Hematopoietic multipotent progenitor cell treated with erythropoietin and hydrocortisone succinate and interleukin-3 and kit ligand, for 6 days (in vitro differentiated cells): ENCODE measurements around the gene MAGEC3.
"Not testable (repeated sequence)": the region's sequence is repeated elsewhere in the genome, so short reads cannot be mapped to it uniquely, and the experiment has no call there.

Experiments
- DNase-seq: peaks from one replicate; pipeline ENCODE4 v3.0.0-alpha.2; 2015

Gene MAGEC3, protein sequence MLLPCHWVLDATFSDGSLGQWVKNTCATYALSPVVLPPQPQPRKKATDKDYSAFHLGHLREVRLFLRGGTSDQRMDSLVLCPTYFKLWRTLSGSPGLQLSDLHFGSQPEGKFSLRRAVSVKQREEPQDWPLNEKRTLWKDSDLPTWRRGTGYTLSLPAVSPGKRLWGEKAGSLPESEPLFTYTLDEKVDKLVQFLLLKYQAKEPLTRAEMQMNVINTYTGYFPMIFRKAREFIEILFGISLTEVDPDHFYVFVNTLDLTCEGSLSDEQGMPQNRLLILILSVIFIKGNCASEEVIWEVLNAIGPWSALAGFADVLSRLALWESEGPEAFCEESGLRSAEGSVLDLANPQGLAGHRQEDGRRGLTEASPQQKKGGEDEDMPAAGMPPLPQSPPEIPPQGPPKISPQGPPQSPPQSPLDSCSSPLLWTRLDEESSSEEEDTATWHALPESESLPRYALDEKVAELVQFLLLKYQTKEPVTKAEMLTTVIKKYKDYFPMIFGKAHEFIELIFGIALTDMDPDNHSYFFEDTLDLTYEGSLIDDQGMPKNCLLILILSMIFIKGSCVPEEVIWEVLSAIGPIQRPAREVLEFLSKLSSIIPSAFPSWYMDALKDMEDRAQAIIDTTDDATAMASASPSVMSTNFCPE

DNA sequence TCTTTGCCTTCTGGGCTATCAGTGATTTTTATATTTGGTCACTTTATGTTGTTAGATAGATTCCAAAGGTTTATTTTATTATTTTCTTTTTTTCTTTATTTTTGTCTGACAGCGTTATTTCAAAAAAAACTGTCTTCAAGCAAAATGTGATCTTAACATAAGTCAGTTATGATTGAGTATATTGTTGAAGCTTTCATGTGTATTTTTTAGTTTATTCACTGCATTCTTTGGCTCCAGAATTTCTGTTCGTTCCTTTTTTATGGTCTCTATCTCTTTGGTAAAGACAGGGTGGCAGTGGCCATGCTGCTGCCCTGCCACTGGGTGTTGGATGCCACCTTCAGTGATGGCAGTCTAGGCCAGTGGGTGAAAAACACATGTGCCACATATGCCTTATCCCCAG is at the start of gene MAGEC3:
MAGEC3 (plus strand) TSS at position 301 of the 400 bp plus-strand sequence; CDS start at position 301, 0 bp downstream.
- no peak for DNase-seq

DNA sequence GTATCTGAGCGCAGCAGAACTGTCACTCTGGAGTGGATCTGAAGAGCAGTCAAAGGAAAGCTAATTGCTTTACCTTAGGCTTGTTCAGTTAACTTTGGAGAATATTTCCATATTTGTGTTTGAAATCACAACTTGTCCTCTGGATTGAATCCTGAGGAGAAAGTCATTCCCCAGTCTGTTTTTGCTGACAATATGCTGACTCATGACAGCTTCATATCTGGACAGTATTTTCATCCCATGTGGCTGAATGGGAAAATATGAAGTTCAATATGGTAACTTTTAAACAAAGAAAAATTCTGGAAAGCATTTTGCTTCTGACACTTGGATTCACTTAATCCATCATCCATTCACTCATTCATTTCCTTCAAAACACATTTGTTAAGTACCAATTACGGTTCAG is 46.3 kb upstream of the MAGEC3 start:
- DNase-seq, result no peak

DNA sequence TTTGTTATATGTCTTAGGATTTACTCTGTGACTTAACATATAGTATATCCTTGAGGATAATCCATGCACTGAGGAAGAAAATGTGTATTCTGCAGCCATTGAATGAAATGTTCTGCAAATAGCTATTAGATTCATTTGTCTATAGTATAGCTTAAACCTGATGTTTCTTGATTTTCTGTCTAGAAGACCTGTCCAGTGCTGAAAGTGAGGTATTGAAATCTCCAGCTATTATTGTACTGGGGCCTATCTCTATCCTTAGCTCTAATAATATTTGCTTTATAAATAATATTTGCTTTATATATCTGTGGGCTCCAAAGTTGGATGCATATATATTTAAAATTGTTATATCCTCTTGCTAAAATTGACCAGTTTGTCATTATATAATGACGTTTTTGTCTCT is 26.7 kb upstream of the MAGEC3 start:
- DNase-seq, result no peak

DNA sequence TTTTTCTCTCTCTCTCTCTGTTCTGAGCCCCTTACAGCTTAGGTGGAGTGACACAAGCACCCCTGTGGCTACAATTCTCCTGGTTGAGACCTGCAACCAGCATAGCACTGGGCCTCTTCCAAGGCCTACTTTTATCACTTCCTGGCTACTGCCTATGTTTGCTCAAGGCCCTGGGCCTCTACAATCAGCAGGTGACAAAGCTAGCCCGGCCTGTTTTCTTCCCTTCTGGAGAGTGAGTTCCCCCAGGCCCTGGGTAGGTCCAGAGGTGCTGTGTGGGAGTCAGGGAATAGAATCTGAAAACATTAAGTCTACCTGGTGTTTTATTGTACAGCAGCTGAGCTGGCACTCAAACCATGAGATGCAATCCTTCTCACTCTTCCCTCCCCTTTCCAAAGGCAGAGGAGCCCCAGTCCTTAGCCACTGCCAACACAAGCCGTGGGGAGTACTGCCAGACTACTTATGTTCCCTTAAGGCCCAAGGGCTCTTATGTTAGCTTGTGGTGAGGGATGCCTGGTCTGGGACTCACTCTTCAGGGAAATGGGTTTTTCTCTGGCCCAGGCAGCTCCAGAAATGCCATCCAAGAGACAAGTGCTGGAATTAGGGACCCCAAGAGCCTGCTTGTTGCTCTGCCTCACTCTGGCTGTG is 23.8 kb upstream of the MAGEC3 start:
- no peak for DNase-seq

DNA sequence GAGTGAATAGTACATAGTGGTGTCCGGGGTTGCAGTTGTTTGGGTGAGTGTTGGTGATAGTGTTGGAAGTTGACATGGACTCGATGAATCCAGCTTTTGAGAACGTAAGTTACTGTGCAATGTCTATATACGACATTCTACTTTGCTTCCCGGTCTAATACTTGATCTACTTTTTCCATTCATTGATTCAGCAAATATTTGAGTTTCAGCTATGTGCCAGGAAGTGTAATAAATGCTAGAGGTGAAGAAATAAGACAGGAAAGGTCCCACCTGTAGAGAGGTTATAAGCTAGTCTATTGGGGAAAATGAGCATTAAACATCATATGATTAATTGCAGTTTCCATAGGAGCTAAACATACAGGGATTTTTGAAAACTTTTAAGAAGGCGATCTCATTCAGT is 22.2 kb upstream of the MAGEC3 start:
- DNase-seq, result no peak

DNA sequence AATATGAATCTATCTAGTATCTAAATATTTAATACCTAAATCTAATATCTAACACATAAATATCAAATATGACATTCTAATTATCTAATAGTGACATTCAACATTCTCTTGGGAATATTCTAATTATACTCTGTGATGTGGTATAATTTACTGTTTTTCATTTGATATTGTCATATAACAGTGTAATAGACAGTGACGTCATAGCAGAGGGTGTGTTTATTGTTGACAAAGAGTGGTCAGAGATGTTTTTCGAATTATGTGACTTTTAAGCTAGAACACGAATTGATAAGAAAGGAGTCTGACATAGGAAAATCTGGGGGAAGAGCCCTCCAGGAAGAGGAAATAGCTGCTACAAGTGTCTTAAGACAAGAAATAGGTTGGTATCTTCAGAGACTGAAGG is 5.9 kb upstream of the MAGEC3 start:
- no peak for DNase-seq

DNA sequence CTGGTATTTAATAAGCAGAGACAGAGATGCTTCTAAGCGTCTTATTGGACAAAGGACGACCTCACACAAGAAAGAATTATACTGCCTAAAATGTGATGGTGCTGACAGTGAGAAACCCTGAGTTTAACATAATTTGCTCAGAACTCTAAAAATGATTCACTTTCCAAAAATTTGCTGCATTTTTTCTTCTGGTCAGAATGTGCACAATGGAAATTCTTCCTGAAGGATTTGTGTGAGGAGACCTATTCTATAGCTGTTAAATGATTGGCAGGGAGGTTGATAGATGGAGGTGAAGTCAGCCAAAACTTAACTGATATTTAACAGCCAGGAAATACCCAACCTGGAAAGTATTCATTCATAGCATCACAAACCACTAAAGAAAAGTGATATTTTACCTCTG is 1.7 kb downstream of the MAGEC3 start:
- no peak for DNase-seq

DNA sequence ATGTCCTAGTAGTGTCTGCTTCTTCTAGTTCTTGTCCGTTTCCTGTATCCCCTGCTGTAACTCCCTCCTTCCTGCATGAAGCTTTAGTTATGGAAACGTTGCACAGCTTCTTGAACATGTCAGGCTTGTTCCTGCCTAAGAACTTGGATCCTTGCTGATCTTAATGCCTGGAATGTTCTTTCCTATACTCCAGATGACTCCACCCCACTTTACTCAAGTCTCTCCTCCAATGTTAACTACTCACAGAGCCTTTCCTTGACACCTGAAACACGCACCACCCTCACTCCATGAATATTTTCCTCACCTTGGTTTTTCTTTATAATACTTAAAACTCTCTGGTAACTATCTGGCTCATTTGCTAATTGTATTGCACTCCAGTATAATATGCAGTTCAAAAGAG is 19.4 kb downstream of the MAGEC3 start:
- DNase-seq, result no peak

DNA sequence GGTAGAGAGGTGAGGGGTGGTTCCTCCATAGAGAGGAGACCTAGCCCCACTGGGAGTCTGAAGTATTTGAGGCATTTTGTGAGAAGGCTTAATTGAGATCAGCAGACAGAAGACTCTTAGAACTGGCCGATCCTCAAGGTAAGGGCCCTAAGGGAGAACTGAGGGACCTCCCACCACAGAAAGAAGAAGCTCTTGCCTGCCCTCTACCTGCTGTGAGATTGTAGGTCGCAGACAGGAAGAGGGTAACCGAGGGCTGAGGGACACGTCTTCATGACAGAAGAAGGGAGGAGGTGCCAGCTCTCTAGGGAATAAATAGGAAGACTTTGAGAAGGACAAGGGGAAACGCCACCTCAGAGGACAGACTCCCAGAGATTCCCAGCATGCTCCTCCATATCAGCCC is 41.5 kb downstream of the MAGEC3 start:
- DNase-seq, result no peak

DNA sequence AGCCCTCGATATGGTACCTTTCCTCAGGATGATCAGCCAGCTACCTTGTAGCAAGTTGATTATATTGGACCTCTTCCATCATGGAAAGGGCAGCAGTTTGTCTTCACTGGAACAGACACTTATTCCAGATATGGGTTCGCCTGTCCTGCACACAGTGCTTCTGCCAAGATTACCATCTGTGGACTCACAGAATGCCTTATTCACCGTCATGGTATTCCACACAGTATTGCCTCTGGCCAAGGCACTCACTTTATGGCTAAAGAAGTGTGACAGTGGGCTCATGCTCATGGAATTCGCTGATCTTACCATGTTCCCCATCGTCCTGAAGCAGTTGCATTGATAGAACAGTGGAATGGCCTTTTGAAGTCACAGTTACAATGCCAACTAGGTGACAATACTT is 50.7 kb downstream of the MAGEC3 start:
- DNase-seq, result not testable (repeated sequence)

DNA sequence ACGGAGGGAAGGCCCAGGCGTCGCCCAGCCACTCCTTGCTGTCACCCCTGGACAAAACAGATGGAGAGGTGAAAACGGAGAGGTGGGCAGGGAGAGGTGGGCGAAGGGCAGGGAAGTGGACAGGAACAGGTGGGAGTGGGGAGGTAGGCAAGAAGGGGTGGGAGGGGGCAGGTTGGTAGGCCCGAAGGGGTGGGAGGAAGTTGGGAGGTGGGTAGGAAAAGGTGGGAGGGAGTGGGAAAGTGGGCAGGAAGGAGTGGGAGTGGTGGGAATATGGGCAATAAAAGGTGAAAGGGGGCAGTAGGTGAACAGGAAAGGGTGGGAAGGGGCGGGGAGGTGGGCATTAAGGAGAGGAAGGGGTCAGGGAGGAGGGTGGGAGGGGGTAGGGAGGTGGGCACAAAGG is 56.6 kb downstream of the MAGEC3 start:
- no peak for DNase-seq

DNA sequence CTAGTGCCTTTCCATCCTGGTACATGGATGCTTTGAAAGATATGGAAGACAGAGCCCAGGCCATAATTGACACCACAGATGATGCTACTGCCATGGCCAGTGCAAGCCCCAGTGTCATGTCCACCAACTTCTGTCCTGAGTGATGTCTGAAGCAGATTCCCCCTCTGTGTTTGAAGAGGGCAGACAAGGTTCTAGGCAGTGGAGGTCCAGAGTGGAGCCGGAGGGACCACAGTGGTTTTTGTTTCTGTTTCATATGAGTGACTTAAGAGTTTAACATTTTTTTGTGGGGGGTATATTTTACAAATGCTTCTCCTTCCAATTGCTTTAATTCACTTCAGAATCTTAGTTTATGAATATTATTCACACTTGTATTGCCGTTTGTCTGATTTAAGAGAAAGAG is 59.6 kb downstream of the MAGEC3 start:
- DNase-seq, result no peak

DNA sequence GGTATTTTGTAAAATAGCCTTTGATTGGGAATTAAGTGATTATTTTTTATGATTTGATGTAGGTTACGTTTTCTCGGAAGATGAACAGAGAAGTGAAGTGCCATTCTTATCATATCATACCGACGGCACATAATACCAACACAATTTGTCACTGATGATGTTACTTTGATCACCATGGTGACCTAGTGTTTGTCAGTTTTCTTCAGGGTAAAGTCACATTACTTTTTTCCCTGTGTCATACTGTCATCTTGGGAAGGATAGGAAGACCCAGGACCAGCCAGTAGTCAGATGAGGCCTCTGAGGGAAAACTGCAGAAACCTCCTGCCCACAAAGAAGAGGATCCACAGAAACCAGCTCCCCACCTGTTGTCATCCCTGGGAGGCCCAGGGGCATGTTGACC is 64.2 kb downstream of the MAGEC3 start:
- DNase-seq, result no peak

DNA sequence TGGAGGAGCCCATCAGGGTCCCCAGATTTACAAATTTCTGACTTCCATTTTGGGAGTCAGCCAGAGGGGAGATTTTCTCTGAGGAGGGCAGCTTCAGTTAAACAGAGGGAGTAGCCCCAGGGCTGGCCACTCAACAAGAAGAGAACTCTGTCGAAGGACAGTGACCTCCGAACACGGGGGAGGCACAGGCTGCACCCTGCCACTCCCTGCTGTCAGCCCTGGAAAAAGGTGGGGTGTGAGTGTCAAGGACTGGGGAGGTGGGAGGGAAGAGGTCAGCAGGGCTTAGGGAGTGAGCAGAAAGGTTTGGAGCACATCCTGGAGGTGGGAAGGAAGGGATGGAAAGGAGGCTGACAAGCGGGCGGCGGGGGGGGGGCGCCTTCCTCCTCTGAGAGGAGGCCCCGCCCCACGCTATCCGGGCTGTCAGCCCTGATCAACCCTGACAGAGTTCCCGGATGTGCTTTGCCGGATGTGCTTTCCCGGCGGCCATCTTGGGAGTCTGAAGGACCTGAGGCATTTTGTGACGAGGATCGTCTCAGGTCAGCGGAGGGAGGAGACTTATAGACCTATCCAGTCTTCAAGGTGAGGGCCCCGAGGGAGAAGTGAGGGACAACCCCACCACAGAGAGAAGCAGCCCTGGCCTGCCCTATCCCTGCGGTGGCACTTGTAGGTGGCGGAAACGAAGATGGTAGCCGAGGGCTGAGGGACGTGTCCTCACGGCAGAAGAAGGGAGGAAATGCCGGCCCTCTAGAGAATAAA is 65.5 kb downstream of the MAGEC3 start, which contains the start of gene MAGEC1:
MAGEC1 (plus strand) TSS at position 495 of the 756 bp plus-strand sequence. CDS start 1,179 bp downstream, outside the sequence.
- no peak for DNase-seq

DNA sequence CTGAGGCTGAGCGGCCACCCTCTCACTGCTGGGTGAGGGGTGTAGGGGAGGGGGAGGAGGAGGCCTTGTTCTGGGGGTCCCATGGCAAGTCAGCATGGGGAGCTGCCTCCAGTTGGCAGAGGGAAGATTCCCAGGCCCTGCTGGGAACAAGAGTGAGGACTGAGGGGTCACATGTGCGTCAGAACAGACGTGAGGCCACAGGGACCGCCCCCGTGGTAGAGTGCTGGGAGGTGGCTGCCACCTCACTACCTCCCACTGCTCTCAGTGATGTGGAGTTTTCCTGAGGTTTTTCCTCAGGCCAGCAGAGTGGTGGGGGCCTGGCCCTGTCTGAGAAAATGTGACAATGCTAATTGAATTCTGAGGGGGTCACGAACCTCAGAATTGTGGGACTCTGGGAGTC is 66.1 kb downstream of the MAGEC3 start:
- no peak for DNase-seq

DNA sequence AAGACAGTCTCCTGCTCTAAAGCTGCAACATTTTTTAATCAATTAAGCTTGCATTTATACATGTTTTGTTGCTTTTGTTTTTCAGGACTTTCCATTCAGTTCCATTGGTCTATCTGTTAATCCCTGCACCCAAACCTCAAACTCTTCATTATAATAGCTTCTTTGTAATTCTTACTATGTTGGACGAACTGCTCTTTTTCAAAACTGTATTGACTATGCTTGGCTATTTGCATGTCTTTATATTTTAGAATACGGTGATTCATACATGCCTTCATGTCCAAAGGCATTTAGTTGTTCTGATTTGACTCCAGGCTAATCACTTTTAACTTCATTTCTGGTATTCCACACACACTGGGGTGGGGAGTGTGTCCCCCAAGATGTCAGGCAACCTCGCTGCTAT is 79.7 kb downstream of the MAGEC3 start:
- DNase-seq, result no peak

DNA sequence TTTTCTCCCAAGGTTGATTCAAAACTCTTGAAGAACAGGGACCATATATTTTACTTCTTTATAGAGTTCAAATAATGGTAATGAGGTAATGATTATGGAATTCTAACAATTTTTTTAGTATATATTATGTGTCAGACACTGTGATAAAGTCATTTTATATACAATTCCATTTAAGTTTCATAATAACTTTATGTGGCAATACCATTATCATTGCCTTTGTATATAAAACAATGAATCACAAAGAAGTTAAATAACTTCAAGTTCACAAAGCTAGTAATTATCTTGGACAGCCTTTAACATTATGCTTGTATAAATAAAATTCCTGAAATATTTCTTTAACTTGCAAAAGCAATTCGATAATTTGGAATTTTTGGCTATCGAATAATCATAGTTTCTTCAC is 86.2 kb downstream of the MAGEC3 start:
- no peak for DNase-seq

DNA sequence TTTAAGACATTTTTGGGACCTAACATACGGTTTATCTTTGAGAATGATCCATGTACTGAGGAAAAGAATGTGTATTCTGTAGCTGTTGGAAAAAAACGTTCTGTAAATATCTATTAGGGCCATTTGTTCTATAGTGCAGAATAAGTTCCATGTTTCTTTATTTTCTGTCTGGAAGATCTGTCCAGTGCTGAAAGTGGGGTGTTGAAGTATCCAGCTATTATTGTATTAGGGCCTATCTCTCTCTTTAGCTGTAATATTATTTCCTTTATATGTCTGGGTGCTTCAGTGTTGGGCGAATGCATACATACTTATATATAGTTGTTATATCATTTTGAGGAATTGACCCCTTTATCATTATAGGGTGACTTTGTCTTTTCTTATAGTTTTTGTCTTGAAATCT is 90.3 kb downstream of the MAGEC3 start:
- DNase-seq, result no peak

DNA sequence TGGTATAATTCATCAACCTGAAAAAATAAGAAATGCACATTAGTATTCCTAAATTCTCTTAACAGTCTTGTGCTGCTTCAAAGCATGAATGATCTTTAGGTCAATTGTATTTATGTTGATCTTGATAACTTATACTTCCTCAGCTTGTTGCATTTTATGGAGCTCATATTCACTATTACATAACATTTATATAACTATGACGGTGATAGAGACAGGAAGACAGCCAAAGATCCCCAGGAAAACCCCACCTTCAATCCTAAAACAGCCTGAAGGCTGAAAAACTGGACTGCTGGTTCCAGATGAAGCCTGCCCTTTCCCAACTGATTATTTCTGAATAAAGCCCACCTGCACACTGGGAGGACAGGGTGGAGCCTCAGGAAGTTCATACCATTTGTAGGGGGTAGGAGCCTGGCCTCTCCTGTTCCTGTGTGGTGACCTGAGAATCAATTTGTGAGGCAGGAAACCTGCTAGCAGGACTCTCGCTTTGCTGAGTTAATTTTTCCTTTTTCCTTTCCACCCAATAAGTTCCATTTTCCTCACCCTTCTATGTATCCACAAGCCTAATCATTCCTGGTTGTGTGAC is 96.0 kb downstream of the MAGEC3 start:
- DNase-seq, result no peak

DNA sequence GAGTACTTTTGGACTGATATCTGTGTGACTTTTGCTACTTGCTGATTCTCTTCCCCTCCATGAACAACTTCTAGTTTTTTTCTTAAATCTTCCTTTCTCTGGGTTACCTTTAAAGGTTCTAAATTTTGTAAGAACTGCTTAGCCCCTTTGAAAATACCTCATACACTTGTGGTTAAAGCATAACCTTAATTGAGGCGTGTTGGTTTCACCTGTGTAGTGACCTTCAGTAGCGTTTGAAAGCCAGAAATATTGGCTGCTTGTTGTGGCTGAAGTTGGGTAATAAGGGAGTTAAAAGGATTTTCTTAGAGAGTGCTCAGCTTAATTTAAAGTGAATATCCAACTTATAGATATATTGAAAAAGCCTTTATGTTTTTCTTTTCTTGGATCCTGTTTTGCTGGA is 97.5 kb downstream of the MAGEC3 start:
- no peak for DNase-seq

DNA sequence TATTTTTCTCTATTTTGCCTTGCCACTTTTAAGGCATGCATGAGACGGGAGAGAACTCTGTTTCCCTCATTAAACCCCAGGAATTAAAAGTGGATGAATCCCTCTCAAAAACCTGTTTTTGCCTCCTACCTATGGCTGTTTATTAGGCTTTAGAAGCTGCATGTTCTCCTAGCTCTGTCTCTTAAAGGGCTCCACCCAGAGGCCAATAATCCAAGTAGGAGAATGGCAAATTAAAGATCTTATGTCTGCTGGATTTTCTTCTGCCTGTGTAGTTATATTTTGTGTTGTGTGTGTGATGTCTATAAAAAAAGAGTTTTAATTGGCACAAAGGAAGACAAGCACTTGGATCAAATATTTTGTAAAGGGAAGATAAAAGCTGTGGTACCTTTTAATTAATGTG is 98.0 kb downstream of the MAGEC3 start:
- no peak for DNase-seq

DNA sequence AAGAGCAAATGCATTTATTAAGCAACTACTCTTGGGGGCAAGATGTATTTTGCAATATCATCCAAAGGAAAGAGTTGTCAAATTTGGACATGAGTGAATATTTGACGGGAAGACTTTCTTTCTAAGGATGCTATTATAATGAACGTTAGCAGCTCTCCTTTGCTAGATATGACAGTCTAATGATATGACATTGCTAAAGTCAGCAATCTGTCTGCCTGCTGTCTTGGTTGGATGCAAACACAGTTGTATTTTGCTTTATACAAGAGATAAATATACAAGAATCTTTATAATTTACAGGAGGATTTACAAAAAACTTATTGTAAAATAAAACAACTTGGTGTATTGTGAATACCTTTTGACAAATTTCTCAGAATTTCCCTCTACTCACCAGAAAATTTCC is 103.1 kb downstream of the MAGEC3 start:
- no peak for DNase-seq

DNA sequence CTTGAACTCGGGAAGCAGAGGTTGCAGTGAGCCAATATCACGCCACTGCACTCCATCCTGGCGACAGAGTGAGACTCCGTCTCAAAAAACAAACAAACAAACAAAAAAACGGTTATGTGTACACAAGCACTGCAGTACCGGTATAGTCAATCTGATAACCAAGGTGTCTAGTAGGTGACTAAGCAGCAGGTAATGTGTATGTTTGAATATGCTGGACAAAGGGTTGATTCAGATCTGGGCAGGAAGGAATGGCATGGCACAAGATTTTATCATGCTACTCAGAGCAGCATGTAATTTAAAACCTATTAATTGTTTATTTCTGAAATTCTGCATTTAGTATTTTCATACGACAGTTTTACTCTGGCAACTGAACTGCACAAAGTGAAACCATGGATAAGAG is 107.3 kb downstream of the MAGEC3 start:
- DNase-seq, result no peak
